CD4-positive, alpha-beta T cell (primary cell): ENCODE data around the gene MLLT1. TPM values are rescaled to one million over a fixed set of nuclear protein-coding genes. Genes with fewer than 3 reads are reported as not detected.
A peak's percentile ranks its signal among the peaks of the same experiment; 100 is the strongest.

Experiments
- ATAC-seq: fragments of 200-7000 bp; cut with Tn5 transposase; one replicate; pipeline ENCODE4 v1.10.0; 2022; ENCODE audit warnings: mild to moderate bottlenecking; ENCODE audit not compliant: poor library complexity
- CTCF ChIA-PET: fragments of 350-600 bp; sonication (Branson Sonifier 250); formaldehyde crosslinking; loops from one replicate; lab custom pipeline; 2021; ENCODE audit warnings: antibody characterized with exemption, inconsistent platforms; lab: Charles Lee
- POLR2A ChIA-PET: fragments of 350-600 bp; sonication (Branson Sonifier 250); formaldehyde crosslinking; loops from one replicate; lab custom pipeline; 2021; ENCODE audit warnings: antibody characterized with exemption, inconsistent platforms; lab: Charles Lee
- DNase-seq, 14 experiments: peaks; one replicate each; pipeline ENCODE4 v3.0.0-alpha.2; 2013 to 2020; ENCODE audit warnings: mixed read lengths in 2 of 14
- H3K27ac ChIP-seq, 2 donors: one replicate each; pipeline versions ENCODE4 v1.5.1 to v1.7.0; 2013; ENCODE audit warnings: low read length in 2 of 2, low read depth in 1 of 2, mild to moderate bottlenecking in 1 of 2
- H3K27me3 ChIP-seq, 2 experiments: 1 replicate in 1 of 2; 2 replicates in 1 of 2; pipeline versions ENCODE4 v1.6.1 to v1.7.0; 2013; ENCODE audit warnings: low read length in 2 of 2, control low read depth in 1 of 2, mild to moderate bottlenecking in 1 of 2, moderate library complexity in 1 of 2; ENCODE audit not compliant: insufficient read depth in 2 of 2, control insufficient read depth in 1 of 2
- H3K36me3 ChIP-seq: one replicate; pipeline ENCODE4 v1.6.1; 2013; ENCODE audit warnings: low read length, control low read depth; ENCODE audit not compliant: insufficient read depth
- H3K4me1 ChIP-seq: one replicate; pipeline ENCODE4 v1.6.1; 2013; ENCODE audit warnings: low read length, control low read depth; ENCODE audit not compliant: insufficient read depth
- H3K4me3 ChIP-seq: one replicate; pipeline ENCODE4 v1.5.1; 2013; ENCODE audit warnings: mild to moderate bottlenecking, low read length, moderate library complexity
- H3K9me3 ChIP-seq, 2 experiments: 1 replicate in 1 of 2; 2 replicates in 1 of 2; pipeline versions ENCODE4 v1.6.1 to v1.7.0; 2013; ENCODE audit warnings: low read length in 2 of 2, mild to moderate bottlenecking in 2 of 2, control low read depth in 1 of 2, moderate library complexity in 1 of 2; ENCODE audit not compliant: control insufficient read depth in 1 of 2, insufficient read depth in 1 of 2
- H3K27ac Mint-ChIP-seq: one replicate; pipeline ENCODE4 v1.8.0; 2020; ENCODE audit warnings: mixed read lengths
- H3K27me3 Mint-ChIP-seq: one replicate; pipeline ENCODE4 v1.8.0; 2021; ENCODE audit warnings: mixed read lengths
- H3K36me3 Mint-ChIP-seq: one replicate; pipeline ENCODE4 v1.8.0; 2021; ENCODE audit warnings: low read depth, mixed read lengths
- H3K4me1 Mint-ChIP-seq: one replicate; pipeline ENCODE4 v1.8.0; 2021; ENCODE audit warnings: low read depth, mixed read lengths
- H3K4me3 Mint-ChIP-seq: one replicate; pipeline ENCODE4 v1.8.0; 2020; ENCODE audit warnings: mild to moderate bottlenecking, mixed read lengths
- H3K9me3 Mint-ChIP-seq: one replicate; pipeline ENCODE4 v1.8.0; 2020; ENCODE audit warnings: mixed read lengths
- intact Hi-C, 2 experiments: fragments of 100-400 bp; cut with DNase I in 1 of 2; cut with micrococcal nuclease in 1 of 2; formaldehyde crosslinking; loops; one replicate each; pipeline versions ENCODE4 v1.15.1 to v1.9.0; 2023 to 2025; cut with DNase I, micrococcal nuclease
- total RNA-seq, 174 experiments: library from RNA in 2 of 174; stranded (reverse) in 2 of 174; gene quantifications; one replicate each; pipeline ENCODE4 v1.2.3 and lab custom pipeline; 2021 to 2026
- TF ChIP-seq, protein P1 (sequence below): fragments of 200-600 bp; IDR thresholded peaks from one replicate; pipeline ENCODE4 v1.8.0; 2022; ENCODE audit warnings: antibody characterized with exemption, mild to moderate bottlenecking

MLLT1 gene
- total RNA-seq, 2 experiments from 2014 or later, result 18.3 to 22.1 TPM

DNA sequence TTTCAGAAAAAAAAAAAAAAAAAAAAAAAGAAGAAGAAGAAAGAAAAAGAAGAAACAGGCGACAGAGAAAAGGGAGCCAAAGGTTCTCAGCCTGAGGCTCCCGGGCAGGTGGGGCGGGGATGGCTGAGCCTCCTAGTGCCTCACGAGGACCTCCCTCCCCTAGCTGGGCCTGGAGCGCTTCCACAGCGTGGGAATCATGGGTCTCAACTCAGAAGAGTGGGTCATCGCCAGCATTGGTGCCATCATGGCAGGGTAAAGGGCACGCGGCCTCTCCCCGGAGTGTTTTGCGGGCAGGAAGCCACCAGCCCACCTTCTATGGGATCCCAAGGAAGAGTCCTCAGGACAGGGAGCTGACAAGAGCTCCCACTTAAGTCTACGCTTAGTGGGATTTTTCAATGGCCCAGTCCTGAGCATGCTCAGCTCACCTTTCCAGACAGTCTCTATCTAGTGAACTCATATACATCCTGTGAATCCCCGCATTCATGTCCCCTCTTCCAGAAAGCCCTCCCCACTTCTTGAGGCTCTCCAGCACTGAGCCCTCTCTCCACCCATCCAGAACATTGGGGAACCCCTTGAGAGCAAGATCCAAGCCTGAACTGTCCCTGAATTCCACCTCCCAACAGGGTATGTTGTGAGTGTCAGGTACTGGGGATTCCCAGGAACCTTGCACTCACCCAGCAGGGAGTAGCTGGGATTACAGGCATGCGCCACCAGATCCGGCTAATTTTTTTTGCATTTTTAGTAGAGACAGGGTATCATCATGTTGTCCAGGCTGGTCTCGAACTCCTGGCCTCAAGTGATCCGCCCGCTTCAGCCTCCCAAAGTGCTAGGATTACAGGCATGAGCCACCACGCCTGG lies 74.7 kb downstream of the MLLT1 start:
- ATAC-seq, result no peak
- DNase-seq, result peak in 1 of 14 experiments; percentile 5
- POLR2A ChIA-PET, result no interaction called here
- H3K36me3 Mint-ChIP-seq, result no peaks in the 10 kb centered on the region
- no peak overlapping the region for H3K4me3 Mint-ChIP-seq
- Histone ChIP-seq H3K27me3 (no peaks in the 10 kb centered on the region), H3K9me3 (no peaks in the 10 kb centered on the region), H3K27ac (no peak overlapping the region), H3K36me3 (no peaks in the 10 kb centered on the region), H3K4me1 (peaks cover 1% of the 10 kb centered on the region), H3K4me3 (no peak overlapping the region)
- CTCF ChIA-PET, result interaction anchor here (1.3 kb wide), 1 partner anchor 13 kb away, joined by 4 read pairs; no protein-coding TSS in a partner anchor
- no peaks in the 10 kb centered on the region for H3K27me3 Mint-ChIP-seq
- H3K4me1 Mint-ChIP-seq, result no peaks in the 10 kb centered on the region
- H3K27ac Mint-ChIP-seq, result no peak overlapping the region
- no peaks in the 10 kb centered on the region for H3K9me3 Mint-ChIP-seq
- intact Hi-C loops, result no loop called here
- TF ChIP-seq, protein P1, sequence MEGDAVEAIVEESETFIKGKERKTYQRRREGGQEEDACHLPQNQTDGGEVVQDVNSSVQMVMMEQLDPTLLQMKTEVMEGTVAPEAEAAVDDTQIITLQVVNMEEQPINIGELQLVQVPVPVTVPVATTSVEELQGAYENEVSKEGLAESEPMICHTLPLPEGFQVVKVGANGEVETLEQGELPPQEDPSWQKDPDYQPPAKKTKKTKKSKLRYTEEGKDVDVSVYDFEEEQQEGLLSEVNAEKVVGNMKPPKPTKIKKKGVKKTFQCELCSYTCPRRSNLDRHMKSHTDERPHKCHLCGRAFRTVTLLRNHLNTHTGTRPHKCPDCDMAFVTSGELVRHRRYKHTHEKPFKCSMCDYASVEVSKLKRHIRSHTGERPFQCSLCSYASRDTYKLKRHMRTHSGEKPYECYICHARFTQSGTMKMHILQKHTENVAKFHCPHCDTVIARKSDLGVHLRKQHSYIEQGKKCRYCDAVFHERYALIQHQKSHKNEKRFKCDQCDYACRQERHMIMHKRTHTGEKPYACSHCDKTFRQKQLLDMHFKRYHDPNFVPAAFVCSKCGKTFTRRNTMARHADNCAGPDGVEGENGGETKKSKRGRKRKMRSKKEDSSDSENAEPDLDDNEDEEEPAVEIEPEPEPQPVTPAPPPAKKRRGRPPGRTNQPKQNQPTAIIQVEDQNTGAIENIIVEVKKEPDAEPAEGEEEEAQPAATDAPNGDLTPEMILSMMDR, result no peak

GRCh38 chr19:6204212-6204611 lies 75.6 kb downstream of the MLLT1 start:
- Mint-ChIP-seq H3K9me3 (no peaks in the 10 kb centered on the region), H3K27ac (no peak overlapping the region), H3K4me1 (peaks cover 7% of the 10 kb centered on the region), H3K27me3 (no peaks in the 10 kb centered on the region), H3K36me3 (peaks cover 3% of the 10 kb centered on the region), H3K4me3 (no peak overlapping the region)
- CTCF ChIA-PET, result no interaction called here
- Histone ChIP-seq H3K4me3 (no peak overlapping the region), H3K36me3 (no peaks in the 10 kb centered on the region), H3K9me3 (no peaks in the 10 kb centered on the region), H3K27me3 (no peaks in the 10 kb centered on the region), H3K4me1 (peaks cover 7% of the 10 kb centered on the region), H3K27ac (no peak overlapping the region)
- DNase-seq (no peak), ATAC-seq (no peak)
- TF ChIP-seq, protein P1, result no peak
- intact Hi-C loops, result no loop called here
- POLR2A ChIA-PET, result no interaction called here

DNA sequence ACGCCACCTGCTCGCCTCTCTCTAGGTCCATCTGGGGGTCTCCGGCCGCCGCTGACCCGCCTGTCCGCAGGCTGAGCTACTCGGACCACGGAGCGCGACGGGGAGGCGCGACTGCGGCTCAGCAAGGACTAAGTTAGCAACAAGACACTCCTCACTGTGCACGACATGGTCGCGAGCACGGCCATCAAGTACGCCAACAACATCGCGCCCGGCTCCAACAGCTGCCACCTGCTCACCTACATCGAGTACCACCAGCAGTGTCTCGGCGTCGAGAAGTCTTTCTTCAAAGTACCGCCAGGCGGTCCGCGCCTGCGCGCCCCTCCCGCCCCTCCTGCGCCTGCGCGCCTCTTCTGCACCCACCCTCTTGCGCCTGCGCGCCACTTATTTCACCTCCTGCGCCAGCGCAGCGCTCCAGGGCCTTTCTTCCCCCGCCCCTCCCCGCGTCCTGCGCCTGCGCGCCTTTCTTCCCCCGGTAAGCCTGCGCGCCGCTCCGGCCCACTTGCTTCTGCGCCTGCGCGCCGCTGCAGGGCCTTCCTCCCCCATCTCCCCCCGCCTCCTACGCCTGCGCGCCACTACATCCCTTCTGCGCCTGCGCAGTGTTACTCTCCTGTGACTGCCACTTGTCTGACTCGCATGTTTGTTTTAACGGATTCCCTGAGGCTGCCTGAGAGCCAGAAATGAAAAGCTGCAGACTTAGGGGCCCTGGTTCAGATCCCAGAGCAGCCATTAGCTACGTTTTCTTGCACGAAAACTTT lies 80.4 kb downstream of the MLLT1 start:
- Histone ChIP-seq H3K36me3 (no peaks in the 10 kb centered on the region), H3K27me3 (no peaks in the 10 kb centered on the region), H3K27ac (no peak overlapping the region), H3K9me3 (no peaks in the 10 kb centered on the region), H3K4me1 (peaks cover 18% of the 10 kb centered on the region), H3K4me3 (peak overlapping the region; percentile 86)
- Mint-ChIP-seq H3K27me3 (no peaks in the 10 kb centered on the region), H3K4me3 (peak overlapping the region; percentile 92), H3K36me3 (peaks cover 19% of the 10 kb centered on the region), H3K4me1 (peaks cover 10% of the 10 kb centered on the region), H3K9me3 (no peaks in the 10 kb centered on the region), H3K27ac (peak overlapping the region; percentile 79)
- ATAC-seq, result peak; percentile 90
- ChIA-PET POLR2A (interaction anchor here (0.6 to 1.6 kb wide), 5 partner anchors 19 to 479 kb away, joined by 3 to 6 read pairs (median 3); partner anchors contain the start of genes CATSPERD, KHSRP and VMAC), CTCF (interaction anchor here (0.7 to 0.8 kb wide), 2 partner anchors 20 to 802 kb away, joined by 4 to 5 read pairs; no protein-coding TSS in a partner anchor)
- DNase-seq, result peak; percentile 98 to 100 (median 100)
- TF ChIP-seq, protein P1, result peak; percentile 1
- intact Hi-C loops, result loop anchor here (1.0 to 5.0 kb wide), 3 partner anchors 38 to 193 kb away; partner anchors contain the start of gene GTF2F1 (in 1 of the 2)
